Measurements from ENCODE around the gene HP1BP3. TPM values are rescaled to one million over a fixed set of nuclear protein-coding genes. Genes with fewer than 3 reads are reported as not detected.

Gene HP1BP3
- total RNA-seq, 2 donors from 2014 or later, result 207 to 223 TPM

DNA sequence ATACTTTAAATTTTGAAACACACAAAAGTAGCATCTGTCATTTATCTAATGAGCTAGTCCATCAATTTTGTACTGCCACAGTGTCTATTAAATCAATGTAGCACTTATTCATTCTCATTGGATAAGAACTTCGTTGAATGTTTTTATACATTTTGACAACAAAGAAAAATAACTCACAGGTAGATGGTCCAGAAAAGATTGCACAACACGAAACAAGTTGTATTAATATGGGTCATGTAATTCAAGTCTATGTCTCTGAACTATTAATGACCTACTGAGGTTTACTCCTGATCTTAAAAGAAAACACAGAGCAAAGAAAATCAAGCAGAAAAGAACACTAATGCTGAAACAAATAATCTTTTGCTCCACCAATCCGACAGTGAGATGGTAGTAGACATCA lies 15.3 kb downstream of the HP1BP3 start:
- Histone ChIP-seq H3K27ac (ENCODE audit: low read depth, low read length) (no peak overlapping the region), H3K36me3 (ENCODE audit: control insufficient read depth, insufficient read depth, low read length) (peaks cover 95% of the 10 kb centered on the region), H3K4me3 (ENCODE audit: low read length) (no peak overlapping the region), H3K9ac (ENCODE audit: extremely low read depth, low read length, poor library complexity, severe bottlenecking) (no peak overlapping the region), H3K27me3 (ENCODE audit: control insufficient read depth, insufficient read depth, low read length, poor library complexity, severe bottlenecking) (no peaks in the 10 kb centered on the region), H3K9me3 (ENCODE audit: control insufficient read depth, low read length) (no peaks in the 10 kb centered on the region), H3K4me1 (ENCODE audit: control insufficient read depth, insufficient read depth, low read length) (no peaks in the 10 kb centered on the region)
- no peak overlapping the region for H3K4me3 Mint-ChIP-seq
- no peak for DNase-seq
- H3K27me3 Mint-ChIP-seq (ENCODE audit: insufficient read depth), result no peaks in the 10 kb centered on the region
- H3K36me3 Mint-ChIP-seq (ENCODE audit: low read depth), result peaks cover 78% of the 10 kb centered on the region
- TF ChIP-seq, protein P1, sequence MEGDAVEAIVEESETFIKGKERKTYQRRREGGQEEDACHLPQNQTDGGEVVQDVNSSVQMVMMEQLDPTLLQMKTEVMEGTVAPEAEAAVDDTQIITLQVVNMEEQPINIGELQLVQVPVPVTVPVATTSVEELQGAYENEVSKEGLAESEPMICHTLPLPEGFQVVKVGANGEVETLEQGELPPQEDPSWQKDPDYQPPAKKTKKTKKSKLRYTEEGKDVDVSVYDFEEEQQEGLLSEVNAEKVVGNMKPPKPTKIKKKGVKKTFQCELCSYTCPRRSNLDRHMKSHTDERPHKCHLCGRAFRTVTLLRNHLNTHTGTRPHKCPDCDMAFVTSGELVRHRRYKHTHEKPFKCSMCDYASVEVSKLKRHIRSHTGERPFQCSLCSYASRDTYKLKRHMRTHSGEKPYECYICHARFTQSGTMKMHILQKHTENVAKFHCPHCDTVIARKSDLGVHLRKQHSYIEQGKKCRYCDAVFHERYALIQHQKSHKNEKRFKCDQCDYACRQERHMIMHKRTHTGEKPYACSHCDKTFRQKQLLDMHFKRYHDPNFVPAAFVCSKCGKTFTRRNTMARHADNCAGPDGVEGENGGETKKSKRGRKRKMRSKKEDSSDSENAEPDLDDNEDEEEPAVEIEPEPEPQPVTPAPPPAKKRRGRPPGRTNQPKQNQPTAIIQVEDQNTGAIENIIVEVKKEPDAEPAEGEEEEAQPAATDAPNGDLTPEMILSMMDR (conservative IDR thresholded peaks at IDR 0.05), result no peak
- H3K4me1 Mint-ChIP-seq, result no peaks in the 10 kb centered on the region
- H3K27ac Mint-ChIP-seq, result no peak overlapping the region
- WGBS, 2 experiments (ENCODE audit: insufficient coverage in 1 of 2, insufficient read length in 1 of 2), result 93 to 100% methylated on average over 2 to 3 of the region's 3 CpGs
- no peaks in the 10 kb centered on the region for H3K9me3 Mint-ChIP-seq

DNA sequence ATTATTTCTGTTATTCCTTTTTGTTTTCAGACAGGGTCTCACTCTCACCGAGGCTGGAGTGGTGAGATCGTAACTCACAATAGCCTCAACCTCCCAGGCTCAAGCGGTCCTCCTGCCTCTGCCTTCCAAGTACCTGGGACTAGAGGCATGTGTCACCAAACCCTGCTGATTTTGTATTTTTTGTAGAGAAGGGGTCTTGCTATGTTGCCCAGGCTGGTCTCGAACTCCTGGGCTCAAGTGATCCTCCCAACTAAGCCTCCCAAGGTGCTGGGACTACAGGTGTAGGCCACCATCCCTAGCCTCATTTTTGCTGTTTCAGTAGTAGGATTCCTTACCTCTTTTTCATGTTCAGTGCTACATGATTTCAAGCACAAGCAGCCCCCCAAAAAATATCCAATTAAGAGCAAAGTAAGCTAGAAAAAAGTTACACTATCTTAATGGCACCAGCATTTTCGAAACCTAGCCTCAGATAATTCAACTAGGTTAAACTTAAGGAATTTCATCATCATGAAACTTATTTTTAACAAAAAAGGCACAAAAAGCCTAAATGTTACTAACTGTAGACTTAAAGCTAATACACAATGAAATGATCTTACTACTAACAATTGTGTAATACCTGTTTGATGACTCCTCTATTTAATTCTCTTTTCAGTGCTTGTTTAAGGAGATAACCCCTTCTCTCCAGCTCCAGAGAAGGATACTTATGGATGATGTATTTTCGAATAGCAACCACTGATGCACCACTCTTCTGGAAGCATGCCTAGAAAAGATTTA lies 16.6 kb downstream of the HP1BP3 start:
- Histone ChIP-seq H3K36me3 (ENCODE audit: control insufficient read depth, insufficient read depth, low read length) (peaks cover 95% of the 10 kb centered on the region), H3K27me3 (ENCODE audit: control insufficient read depth, insufficient read depth, low read length, poor library complexity, severe bottlenecking) (no peaks in the 10 kb centered on the region)
- 96 to 100% methylated on average over 4 to 6 of the region's 6 CpGs for WGBS, 2 experiments (ENCODE audit: insufficient coverage in 1 of 2, insufficient read length in 1 of 2)

DNA sequence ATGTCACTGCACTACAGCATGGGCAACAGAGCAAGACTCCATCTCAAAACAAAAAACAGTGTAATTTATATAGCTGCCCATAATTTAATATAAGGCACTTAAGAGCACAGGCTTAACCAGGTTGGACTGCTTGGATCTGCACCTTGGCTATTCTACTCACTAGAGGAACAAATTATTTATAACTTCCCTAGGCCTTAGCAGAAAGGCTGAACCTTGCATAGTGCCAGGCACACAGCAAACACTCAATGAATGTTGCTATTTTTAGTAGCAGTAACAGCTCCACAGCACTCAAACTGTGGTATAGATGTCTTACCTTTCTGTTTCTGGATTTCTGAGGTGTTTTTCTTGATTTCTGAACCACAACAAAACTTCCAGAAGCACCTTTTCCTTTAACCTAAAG lies 19.8 kb downstream of the HP1BP3 start:
- H3K36me3 ChIP-seq (ENCODE audit: control insufficient read depth, insufficient read depth, low read length), result peaks cover 87% of the 10 kb centered on the region
- H3K4me3 ChIP-seq (ENCODE audit: low read length), result no peak overlapping the region
- no peaks in the 10 kb centered on the region for H3K9me3 Mint-ChIP-seq
- peaks cover 6% of the 10 kb centered on the region for H3K4me1 ChIP-seq (ENCODE audit: control insufficient read depth, insufficient read depth, low read length)
- peaks cover 85% of the 10 kb centered on the region for H3K36me3 Mint-ChIP-seq (ENCODE audit: low read depth)
- H3K9me3 ChIP-seq (ENCODE audit: control insufficient read depth, low read length), result no peaks in the 10 kb centered on the region
- H3K27me3 Mint-ChIP-seq (ENCODE audit: insufficient read depth), result no peaks in the 10 kb centered on the region
- H3K27ac ChIP-seq (ENCODE audit: low read depth, low read length), result no peak overlapping the region
- TF ChIP-seq, protein P1 (conservative IDR thresholded peaks at IDR 0.05), result no peak
- peaks cover 12% of the 10 kb centered on the region for H3K4me1 Mint-ChIP-seq
- no peak overlapping the region for H3K27ac Mint-ChIP-seq
- H3K4me3 Mint-ChIP-seq, result no peak overlapping the region
- H3K9ac ChIP-seq (ENCODE audit: extremely low read depth, low read length, poor library complexity, severe bottlenecking), result no peak overlapping the region
- H3K27me3 ChIP-seq (ENCODE audit: control insufficient read depth, insufficient read depth, low read length, poor library complexity, severe bottlenecking), result no peaks in the 10 kb centered on the region
- DNase-seq, result no peak

More for the DNA sequence above, 16.6 kb downstream of the HP1BP3 start:
- Mint-ChIP-seq H3K36me3 (ENCODE audit: low read depth) (peaks cover 83% of the 10 kb centered on the region), H3K9me3 (no peaks in the 10 kb centered on the region), H3K4me3 (no peak overlapping the region), H3K4me1 (no peaks in the 10 kb centered on the region), H3K27ac (no peak overlapping the region), H3K27me3 (ENCODE audit: insufficient read depth) (no peaks in the 10 kb centered on the region)
- Histone ChIP-seq H3K9ac (ENCODE audit: extremely low read depth, low read length, poor library complexity, severe bottlenecking) (no peak overlapping the region), H3K4me1 (ENCODE audit: control insufficient read depth, insufficient read depth, low read length) (no peaks in the 10 kb centered on the region), H3K9me3 (ENCODE audit: control insufficient read depth, low read length) (no peaks in the 10 kb centered on the region), H3K4me3 (ENCODE audit: low read length) (no peak overlapping the region), H3K27ac (ENCODE audit: low read depth, low read length) (no peak overlapping the region)
- TF ChIP-seq, protein P1 (conservative IDR thresholded peaks at IDR 0.05), result no peak
- no peak for DNase-seq

Measured in endodermal cell (in vitro differentiated cells).